IPS DF 6.9 (cell line): ENCODE measurements around the gene ATM.

Experiments used
- DNase-seq: peaks from one replicate; pipeline ENCODE4 v3.0.0-alpha.2; 2013; ENCODE audit warnings: low read depth, low spot score
- H3K27ac ChIP-seq: one replicate; pipeline ENCODE4 v1.5.1; 2013; ENCODE audit warnings: low read length, control low read depth
- H3K27me3 ChIP-seq: 2 replicates; pipeline ENCODE4 v1.6.1; 2013; ENCODE audit warnings: mild to moderate bottlenecking, low read length; ENCODE audit not compliant: control insufficient read depth, insufficient read depth
- H3K36me3 ChIP-seq: 2 replicates; pipeline ENCODE4 v1.6.1; 2013; ENCODE audit warnings: low read length; ENCODE audit not compliant: control insufficient read depth, insufficient read depth
- H3K4me1 ChIP-seq: 2 replicates; pipeline ENCODE4 v1.6.1; 2013; ENCODE audit warnings: low read length; ENCODE audit not compliant: control insufficient read depth, insufficient read depth
- H3K4me3 ChIP-seq: 2 replicates; pipeline ENCODE4 v1.5.1; 2013; ENCODE audit warnings: mild to moderate bottlenecking, low read length
- H3K9me3 ChIP-seq: 2 replicates; pipeline ENCODE4 v1.6.1; 2013; ENCODE audit warnings: low read length, inconsistent platforms; ENCODE audit not compliant: control insufficient read depth, insufficient read depth
- WGBS: extraction: QIAGEN DNeasy Blood & Tissue Kit; methylation state at CpG from one replicate; pipeline ENCODE4 v1.1.7; 2013; ENCODE audit warnings: mixed read lengths, missing lambda C conversion rate; ENCODE audit not compliant: insufficient read length, insufficient coverage; 5-methylcytosine and 5-hydroxymethylcytosine counted together

Gene ATM

DNA sequence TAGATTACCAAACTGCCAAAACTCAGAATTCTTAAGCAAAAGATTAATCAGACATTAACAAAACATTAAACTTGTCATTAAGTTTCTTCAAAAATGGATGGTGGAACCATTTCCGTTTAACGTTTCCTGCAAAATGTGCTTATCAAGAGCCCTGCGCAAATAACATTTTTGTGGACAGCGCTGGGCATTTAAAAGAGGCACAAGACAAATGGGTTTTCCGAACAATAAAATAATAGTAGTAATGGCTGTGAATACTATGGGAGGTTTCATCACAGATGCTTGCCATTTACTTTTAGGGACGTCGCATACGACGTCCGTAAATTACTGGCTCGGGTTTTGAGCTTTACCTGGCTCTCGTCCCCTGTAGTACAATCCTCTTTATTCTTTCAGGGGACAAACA is 1.5 kb upstream of the ATM start:
- no peaks in the 10 kb centered on the region for H3K36me3 ChIP-seq
- DNase-seq = no peak

DNA sequence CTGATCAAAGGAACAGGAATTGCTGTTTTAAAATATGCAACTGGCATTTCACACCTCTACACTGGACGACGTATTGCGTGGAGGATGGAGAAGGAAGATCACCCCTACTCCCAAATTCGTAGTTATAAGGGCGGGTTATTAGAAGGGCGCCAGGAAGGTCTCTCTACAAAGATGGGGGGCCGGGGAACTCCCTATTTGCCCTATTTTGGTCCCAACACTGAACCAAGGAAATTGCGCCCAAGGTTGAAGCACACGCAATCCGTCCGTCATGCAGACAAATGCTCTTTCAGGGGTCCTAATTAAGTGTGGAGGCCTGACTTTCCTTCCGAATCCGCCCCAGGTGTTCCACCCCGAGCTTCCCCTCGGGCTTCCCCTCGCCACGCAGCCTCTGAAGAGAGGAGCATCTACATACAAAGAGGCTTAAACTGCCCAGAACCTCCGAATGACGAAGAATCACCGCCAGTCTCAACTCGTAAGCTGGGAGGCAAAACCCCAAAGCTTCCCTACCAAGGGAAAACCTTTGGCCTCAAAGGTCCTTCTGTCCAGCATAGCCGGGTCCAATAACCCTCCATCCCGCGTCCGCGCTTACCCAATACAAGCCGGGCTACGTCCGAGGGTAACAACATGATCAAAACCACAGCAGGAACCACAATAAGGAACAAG is 825 bp upstream of the ATM start:
- WGBS = no CpG with 5 or more reads among the region's 29 CpGs
- H3K4me1 ChIP-seq = no peaks in the 10 kb centered on the region; the same call in 1 of the 2 replicates
- H3K4me3 ChIP-seq = peak overlapping the region; percentile 86
- H3K9me3 ChIP-seq = no peaks in the 10 kb centered on the region
- no peak overlapping the region for H3K27ac ChIP-seq
- no peaks in the 10 kb centered on the region for H3K27me3 ChIP-seq
- DNase-seq = no peak
- H3K36me3 ChIP-seq = no peaks in the 10 kb centered on the region

More for the DNA sequence above, 1.5 kb upstream of the ATM start:
- Histone ChIP-seq H3K27me3 (no peaks in the 10 kb centered on the region), H3K4me3 (peak overlapping the region; percentile 86; the same call in 1 of the 2 replicates), H3K9me3 (no peaks in the 10 kb centered on the region), H3K27ac (no peak overlapping the region), H3K4me1 (no peaks in the 10 kb centered on the region; the same call in 1 of the 2 replicates)
- WGBS = no CpG with 5 or more reads among the region's 12 CpGs

DNA sequence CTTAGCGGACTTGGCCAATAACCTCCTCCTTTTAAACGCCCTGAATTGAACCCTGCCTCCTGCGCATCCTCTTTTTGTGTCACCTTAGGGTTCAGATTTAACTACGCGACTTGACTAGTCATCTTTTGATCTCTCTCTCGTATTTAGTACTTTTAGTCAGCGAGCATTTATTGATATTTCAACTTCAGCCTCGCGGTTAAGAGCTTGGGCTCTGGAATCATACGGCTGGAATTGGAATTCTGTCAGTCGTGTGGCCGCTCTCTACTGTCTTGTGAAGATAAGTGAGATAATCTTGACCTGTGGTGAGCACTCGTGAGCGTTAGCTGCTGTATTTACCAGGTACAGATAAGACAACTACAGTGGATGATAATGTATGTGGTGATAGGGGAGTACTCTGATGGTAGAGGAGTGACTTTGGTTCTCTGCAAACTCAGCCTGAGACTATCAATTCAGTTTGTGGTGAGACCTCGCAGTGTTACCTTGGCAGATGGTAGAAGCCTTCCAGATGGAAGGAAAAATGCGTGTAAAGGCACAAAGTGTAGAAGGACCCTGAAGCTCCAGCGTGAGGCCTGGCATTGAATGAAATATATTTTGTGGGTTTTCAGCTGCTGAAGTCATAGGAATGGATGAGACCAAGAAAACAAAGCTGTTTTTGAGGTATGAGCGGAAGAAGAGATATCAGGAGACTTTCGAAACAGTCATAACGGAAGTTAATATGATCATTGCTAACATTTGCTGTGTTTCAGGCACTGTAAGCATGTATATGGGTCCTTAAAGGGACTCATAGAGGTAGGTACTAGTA is 682 bp downstream of the ATM start:
- no peaks in the 10 kb centered on the region for H3K36me3 ChIP-seq
- no CpG with 5 or more reads among the region's 20 CpGs for WGBS
- no peaks in the 10 kb centered on the region; the same call in 1 of the 2 replicates for H3K4me1 ChIP-seq
- DNase-seq = no peak
- no peaks in the 10 kb centered on the region for H3K9me3 ChIP-seq
- H3K27me3 ChIP-seq = no peaks in the 10 kb centered on the region
- H3K4me3 ChIP-seq = peak overlapping the region; percentile 57; the same call in 1 of the 2 replicates
- H3K27ac ChIP-seq = no peak overlapping the region

DNA sequence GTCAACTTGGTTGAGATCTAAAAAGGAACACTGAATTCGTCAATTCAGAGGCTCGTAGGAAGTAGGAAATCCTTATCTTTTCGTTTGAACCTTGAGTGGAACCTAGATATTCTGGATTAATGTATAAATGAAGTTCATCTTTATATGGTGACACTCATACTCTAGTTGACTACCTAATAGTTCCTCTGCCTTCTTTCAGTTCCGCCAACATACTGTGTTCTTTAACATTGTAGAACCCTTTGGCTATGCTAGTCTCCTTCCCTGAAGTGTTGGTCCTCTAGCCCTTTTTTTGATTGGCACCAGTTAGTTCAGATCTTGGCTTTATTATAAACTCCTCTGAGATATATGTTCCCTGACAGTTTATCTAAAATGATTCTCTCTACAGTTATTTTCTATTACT is 1.5 kb downstream of the ATM start:
- Histone ChIP-seq H3K9me3 (no peaks in the 10 kb centered on the region), H3K27ac (no peak overlapping the region), H3K4me3 (no peak overlapping the region; the same call in 1 of the 2 replicates), H3K27me3 (no peaks in the 10 kb centered on the region), H3K36me3 (no peaks in the 10 kb centered on the region), H3K4me1 (no peaks in the 10 kb centered on the region; the same call in 1 of the 2 replicates)
- no peak for DNase-seq
- WGBS = no CpG with 5 or more reads among the region's 4 CpGs

DNA sequence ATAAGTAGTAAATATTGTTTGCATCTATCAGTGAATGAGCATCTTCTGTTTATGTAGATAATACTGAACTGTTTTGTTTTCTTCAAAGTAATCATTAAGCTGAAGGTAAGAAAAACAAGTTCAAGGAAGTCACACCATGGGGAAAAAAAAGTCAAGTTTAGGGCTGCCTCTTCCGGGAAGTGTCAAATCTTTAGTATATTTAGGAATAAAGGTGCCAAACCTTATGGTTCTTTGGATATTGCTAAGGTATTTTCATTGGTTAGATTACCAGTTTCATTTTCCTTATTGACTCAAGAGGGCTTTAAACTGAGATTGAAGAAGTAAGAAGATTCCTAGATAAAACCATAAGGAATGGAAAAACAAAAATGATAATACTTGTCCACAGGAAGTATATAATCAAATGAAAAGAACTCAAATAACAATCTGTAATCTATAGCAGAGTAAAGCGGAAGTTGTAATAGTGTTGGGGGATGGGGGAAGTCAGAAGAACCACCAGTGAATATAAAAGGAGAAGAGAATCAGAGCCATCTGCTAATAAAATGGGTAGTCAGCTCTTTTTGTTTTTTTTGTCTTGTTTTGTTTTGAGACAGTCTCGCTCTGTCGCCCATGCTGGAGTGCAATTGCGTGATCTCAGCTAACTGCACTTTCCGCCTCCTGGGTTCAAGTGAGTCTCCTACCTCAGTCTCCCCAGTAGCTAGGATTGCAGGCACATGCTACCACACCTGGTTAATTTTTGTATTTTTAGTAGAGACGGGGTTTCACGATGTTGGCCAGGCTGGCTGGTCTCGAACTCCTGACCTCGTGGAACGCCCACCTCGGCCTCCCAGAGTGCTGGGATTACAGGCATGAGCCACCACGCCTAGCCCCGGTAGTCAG is 2.3 kb downstream of the ATM start:
- no peak overlapping the region for H3K4me3 ChIP-seq
- no peaks in the 10 kb centered on the region for H3K27me3 ChIP-seq
- no peaks in the 10 kb centered on the region for H3K9me3 ChIP-seq
- H3K27ac ChIP-seq = no peak overlapping the region
- H3K4me1 ChIP-seq = no peaks in the 10 kb centered on the region; the same call in 1 of the 2 replicates
- DNase-seq = no peak
- no peaks in the 10 kb centered on the region for H3K36me3 ChIP-seq
- no CpG with 5 or more reads among the region's 14 CpGs for WGBS

DNA sequence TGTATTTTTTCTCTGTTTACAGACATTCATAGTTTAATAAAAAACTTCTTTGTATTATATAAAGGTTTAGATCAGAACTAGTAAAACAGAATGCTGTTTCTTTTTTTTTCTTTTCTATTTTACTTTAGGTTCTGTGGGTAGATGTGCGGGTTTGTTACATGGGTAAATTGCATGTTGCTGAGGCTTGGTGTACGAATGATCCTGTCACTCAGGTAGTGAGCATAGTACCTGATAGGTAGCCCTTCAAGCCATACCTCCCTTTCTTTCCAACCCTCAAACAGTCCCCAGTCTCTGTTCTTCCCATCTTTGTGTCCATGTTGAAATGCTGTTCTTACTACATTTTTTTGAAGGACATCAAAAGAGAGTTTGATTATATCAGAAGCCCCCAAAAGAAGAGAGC is 3.2 kb downstream of the ATM start:
- H3K27ac ChIP-seq = no peak overlapping the region
- H3K4me3 ChIP-seq = no peak overlapping the region
- no peaks in the 10 kb centered on the region; the same call in 1 of the 2 replicates for H3K4me1 ChIP-seq
- H3K27me3 ChIP-seq = no peaks in the 10 kb centered on the region
- no CpG with 5 or more reads among the region's 2 CpGs for WGBS
- no peaks in the 10 kb centered on the region for H3K9me3 ChIP-seq
- H3K36me3 ChIP-seq = no peaks in the 10 kb centered on the region
- no peak for DNase-seq

DNA sequence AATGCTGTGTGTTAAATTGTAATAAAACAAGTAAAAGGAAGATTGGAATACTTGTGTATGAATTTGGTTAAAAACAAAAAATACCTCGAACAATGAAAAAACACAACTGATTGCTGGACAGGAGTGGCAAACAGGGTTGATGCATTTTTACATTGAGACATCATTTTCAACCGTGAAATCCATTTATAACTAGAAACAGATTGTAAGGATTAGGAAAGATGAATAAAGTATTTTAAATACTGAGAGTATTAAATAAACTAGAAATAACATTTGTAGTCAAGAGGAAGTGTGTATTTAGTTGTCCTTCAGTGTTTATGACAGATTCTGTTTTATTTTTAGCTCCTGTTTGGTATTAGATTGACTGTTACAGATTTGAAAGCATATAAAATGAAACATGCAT is 5.4 kb downstream of the ATM start:
- DNase-seq = no peak
- Histone ChIP-seq H3K4me1 (no peaks in the 10 kb centered on the region; the same call in 1 of the 2 replicates), H3K4me3 (no peak overlapping the region), H3K27me3 (no peaks in the 10 kb centered on the region), H3K27ac (no peak overlapping the region), H3K36me3 (no peaks in the 10 kb centered on the region), H3K9me3 (no peaks in the 10 kb centered on the region)
- WGBS = no CpG with 5 or more reads among the region's 2 CpGs

DNA sequence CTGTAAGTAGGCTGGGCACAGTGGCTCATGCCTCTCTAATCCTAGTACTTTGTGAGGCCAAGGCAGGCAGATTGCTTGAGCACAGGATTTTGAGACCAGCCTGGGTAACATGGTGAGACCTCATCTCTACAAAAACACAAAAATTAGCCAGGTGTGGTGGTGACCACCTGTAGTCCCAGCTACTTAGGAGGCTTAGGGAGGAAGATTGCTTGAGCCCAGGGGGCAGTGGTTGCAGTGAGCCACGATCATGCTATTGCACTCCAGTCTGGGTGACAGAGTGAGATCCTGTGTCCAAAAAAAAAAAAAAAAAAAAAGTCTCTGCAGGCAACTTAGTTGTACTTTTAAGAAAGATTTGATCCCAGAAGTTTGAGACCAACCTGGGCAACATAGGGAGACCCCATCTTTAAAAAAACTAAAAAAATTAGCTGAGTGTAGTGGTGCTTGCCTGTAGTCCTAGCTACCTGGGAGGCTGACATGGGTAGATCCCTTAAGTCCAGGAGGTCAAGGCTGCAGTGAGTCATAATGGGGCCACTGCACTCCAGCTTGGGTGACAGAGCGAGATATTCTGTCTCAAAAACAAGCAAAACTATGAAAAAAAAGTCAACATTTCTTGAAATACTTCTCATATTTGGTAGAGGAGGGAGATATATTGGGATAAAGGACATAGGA is 10.5 kb downstream of the ATM start:
- Histone ChIP-seq H3K27me3 (no peaks in the 10 kb centered on the region), H3K4me1 (no peaks in the 10 kb centered on the region), H3K27ac (no peak overlapping the region), H3K4me3 (no peak overlapping the region), H3K9me3 (no peaks in the 10 kb centered on the region), H3K36me3 (0 out of 2 replicates have a peak, but pooled peaks cover 3% of the 10 kb centered on the region)
- DNase-seq = no peak
- no CpG with 5 or more reads among the region's 2 CpGs for WGBS

DNA sequence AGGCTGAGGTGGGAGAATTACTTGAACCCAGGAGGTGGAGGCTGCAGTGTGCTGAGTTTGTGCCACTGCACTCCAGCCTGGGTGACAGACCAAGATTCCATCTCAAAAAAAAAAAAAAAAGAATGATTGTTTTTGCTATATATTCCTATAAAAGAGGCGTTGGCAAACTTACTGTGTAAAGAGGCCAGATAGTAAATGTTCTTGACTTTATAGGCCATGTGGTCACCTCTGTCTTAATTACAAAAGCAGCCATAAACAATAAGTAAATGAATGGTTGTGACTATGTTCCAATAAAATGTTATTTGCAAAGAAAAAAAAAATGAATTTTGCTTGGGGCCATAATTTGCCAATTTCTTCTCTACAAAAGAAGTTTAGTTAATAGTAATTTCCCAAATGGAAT is 12.3 kb downstream of the ATM start:
- H3K9me3 ChIP-seq = no peaks in the 10 kb centered on the region
- H3K4me3 ChIP-seq = no peak overlapping the region
- no peaks in the 10 kb centered on the region for H3K4me1 ChIP-seq
- WGBS = no CpG with 5 or more reads among the region's 1 CpG
- H3K36me3 ChIP-seq = 0 out of 2 replicates have a peak, but pooled peaks cover 3% of the 10 kb centered on the region
- H3K27me3 ChIP-seq = no peaks in the 10 kb centered on the region
- no peak overlapping the region for H3K27ac ChIP-seq
- no peak for DNase-seq
